Fibroblast of skin of scalp (primary cell): Measurements from ENCODE around the gene HYOU1.
"Not testable (repeated sequence)": the region's sequence is repeated elsewhere in the genome, so short reads cannot be mapped to it uniquely, and the experiment has no call there.

Source experiments
- DNase-seq: peaks from one replicate; pipeline ENCODE4 v3.0.0-alpha.2; 2013

HYOU1 gene

GRCh38 chr11:119084663-119085436, 27.8 kb upstream of the HYOU1 start, which contains the start of gene HMBS:
Gene HMBS (plus strand): TSS chr11:119084881. CDS start chr11:119085034, 153 bp downstream.
- peak; percentile 94 for DNase-seq

GRCh38 chr11:119081682-119082260, 24.8 kb upstream of the HYOU1 start:
- no peak for DNase-seq

- DNase-seq = no peak
These were observed 21.8 kb upstream of the HYOU1 start for GRCh38 chr11:119078675-119079420.

GRCh38 chr11:119077839-119078238, 20.8 kb upstream of the HYOU1 start:
- DNase-seq = no peak

- DNase-seq = peak; percentile 96
These were observed 10.6 kb upstream of the HYOU1 start, which contains the start of gene VPS11 for GRCh38 chr11:119067371-119068222. Gene VPS11 (plus strand): TSS chr11:119067818. CDS start chr11:119067824, 6 bp downstream.

GRCh38 chr11:119065369-119065768, 8.4 kb upstream of the HYOU1 start:
- DNase-seq = peak; percentile 39

GRCh38 chr11:119062779-119063178, 5.8 kb upstream of the HYOU1 start:
- peak; percentile 28 for DNase-seq

GRCh38 chr11:119061256-119061655, 4.3 kb upstream of the HYOU1 start:
- DNase-seq = no peak

- DNase-seq = not testable (repeated sequence)
These were observed 2.1 kb upstream of the HYOU1 start for GRCh38 chr11:119059128-119059527.

- no peak for DNase-seq
These were observed 495 bp downstream of the HYOU1 start for GRCh38 chr11:119056421-119056999.

- peak; percentile 50 for DNase-seq
These were observed 1.1 kb downstream of the HYOU1 start for GRCh38 chr11:119055901-119056300.

- no peak for DNase-seq
These were observed 2.6 kb downstream of the HYOU1 start for GRCh38 chr11:119054418-119054817.

GRCh38 chr11:119052163-119052814, 4.7 kb downstream of the HYOU1 start:
- DNase-seq = no peak

GRCh38 chr11:119051440-119052162, 5.4 kb downstream of the HYOU1 start:
- no peak for DNase-seq

- no peak for DNase-seq
These were observed 7.9 kb downstream of the HYOU1 start for GRCh38 chr11:119049081-119049480.

- DNase-seq = no peak
These were observed 8.4 kb downstream of the HYOU1 start for GRCh38 chr11:119048644-119049043.

GRCh38 chr11:119047205-119047604, 9.8 kb downstream of the HYOU1 start:
- no peak for DNase-seq

GRCh38 chr11:119046489-119046888, 10.5 kb downstream of the HYOU1 start:
- no peak for DNase-seq

GRCh38 chr11:119044708-119045107, 12.3 kb downstream of the HYOU1 start:
- no peak for DNase-seq

- DNase-seq = no peak
These were observed 14.1 kb downstream of the HYOU1 start for GRCh38 chr11:119042927-119043326.
